ENCODE measurements around the gene LYZL6.
A peak's percentile ranks its signal among the peaks of the same experiment; 100 is the strongest.

LYZL6 gene

GRCh38 chr17:35943537-35943936 lies at the start of gene LYZL6:
TSS of gene LYZL6 (minus strand) at chr17:35943713. CDS start at chr17:35939356, 4,357 bp downstream.
- Mint-ChIP-seq H3K4me3 (no peak within 1 kb of the TSS), H3K27me3 (no peaks in the 10 kb centered on the region), H3K36me3 (ENCODE audit: low read depth) (no peaks in the 10 kb centered on the region), H3K27ac (no peak within 1 kb of the TSS), H3K4me1 (ENCODE audit: low read depth) (no peaks in the 10 kb centered on the region), H3K9me3 (no peaks in the 10 kb centered on the region)

GRCh38 chr17:35991075-35991474 lies 47.6 kb upstream of the LYZL6 start:
- peaks cover 5% of the 10 kb centered on the region for H3K36me3 Mint-ChIP-seq (ENCODE audit: low read depth)
- H3K4me3 Mint-ChIP-seq: no peak overlapping the region
- H3K9me3 Mint-ChIP-seq: peaks cover 10% of the 10 kb centered on the region
- peaks cover 25% of the 10 kb centered on the region for H3K27me3 Mint-ChIP-seq
- no peak overlapping the region for H3K27ac Mint-ChIP-seq
- H3K4me1 Mint-ChIP-seq (ENCODE audit: low read depth): peaks cover 3% of the 10 kb centered on the region

GRCh38 chr17:35988164-35988563 lies 44.7 kb upstream of the LYZL6 start:
- no peaks in the 10 kb centered on the region for H3K4me1 Mint-ChIP-seq (ENCODE audit: low read depth)
- H3K9me3 Mint-ChIP-seq: peaks cover 10% of the 10 kb centered on the region
- H3K27ac Mint-ChIP-seq: no peak overlapping the region
- H3K36me3 Mint-ChIP-seq (ENCODE audit: low read depth): peaks cover 5% of the 10 kb centered on the region
- H3K27me3 Mint-ChIP-seq: peaks cover 13% of the 10 kb centered on the region
- no peak overlapping the region for H3K4me3 Mint-ChIP-seq

GRCh38 chr17:35986643-35987042 lies 43.1 kb upstream of the LYZL6 start, which contains the start of gene CCL14:
TSS of gene CCL14 (minus strand) at chr17:35986729. CDS start at chr17:35986649, 80 bp downstream.
- Mint-ChIP-seq H3K27me3 (peaks cover 4% of the 10 kb centered on the region), H3K4me3 (no peak within 1 kb of the TSS), H3K27ac (no peak within 1 kb of the TSS), H3K36me3 (ENCODE audit: low read depth) (peaks cover 5% of the 10 kb centered on the region), H3K9me3 (peaks cover 10% of the 10 kb centered on the region), H3K4me1 (ENCODE audit: low read depth) (peaks cover 4% of the 10 kb centered on the region)

- H3K9me3 Mint-ChIP-seq: peaks cover 5% of the 10 kb centered on the region
- peaks cover 5% of the 10 kb centered on the region for H3K36me3 Mint-ChIP-seq (ENCODE audit: low read depth)
- no peak overlapping the region for H3K4me3 Mint-ChIP-seq
- peaks cover 8% of the 10 kb centered on the region for H3K27me3 Mint-ChIP-seq
- H3K4me1 Mint-ChIP-seq (ENCODE audit: low read depth): peaks cover 4% of the 10 kb centered on the region
- no peak overlapping the region for H3K27ac Mint-ChIP-seq
Measured at GRCh38 chr17:35984140-35984539, 40.6 kb upstream of the LYZL6 start.

GRCh38 chr17:35982409-35983191 lies 39.1 kb upstream of the LYZL6 start:
- no peaks in the 10 kb centered on the region for H3K9me3 Mint-ChIP-seq
- no peak overlapping the region for H3K4me3 Mint-ChIP-seq
- no peak overlapping the region for H3K27ac Mint-ChIP-seq
- H3K4me1 Mint-ChIP-seq (ENCODE audit: low read depth): peaks cover 4% of the 10 kb centered on the region
- peaks cover 6% of the 10 kb centered on the region for H3K27me3 Mint-ChIP-seq
- no peaks in the 10 kb centered on the region for H3K36me3 Mint-ChIP-seq (ENCODE audit: low read depth)

- Mint-ChIP-seq H3K27ac (no peak overlapping the region), H3K36me3 (ENCODE audit: low read depth) (no peaks in the 10 kb centered on the region), H3K9me3 (no peaks in the 10 kb centered on the region), H3K4me1 (ENCODE audit: low read depth) (peaks cover 4% of the 10 kb centered on the region), H3K4me3 (no peak overlapping the region), H3K27me3 (peaks cover 6% of the 10 kb centered on the region)
Measured at GRCh38 chr17:35981908-35982330, 38.4 kb upstream of the LYZL6 start.

- H3K27ac Mint-ChIP-seq: no peak within 1 kb of the TSS
- no peak within 1 kb of the TSS for H3K4me3 Mint-ChIP-seq
- H3K9me3 Mint-ChIP-seq: no peaks in the 10 kb centered on the region
- H3K27me3 Mint-ChIP-seq: peaks cover 12% of the 10 kb centered on the region
- H3K4me1 Mint-ChIP-seq (ENCODE audit: low read depth): peaks cover 9% of the 10 kb centered on the region
- no peaks in the 10 kb centered on the region for H3K36me3 Mint-ChIP-seq (ENCODE audit: low read depth)
Measured at GRCh38 chr17:35981246-35981645, 37.7 kb upstream of the LYZL6 start, which contains the start of gene CCL16. TSS of gene CCL16 (minus strand) at chr17:35981497. CDS start at chr17:35981420, 77 bp downstream.

GRCh38 chr17:35978346-35978745 lies 34.8 kb upstream of the LYZL6 start:
- H3K4me1 Mint-ChIP-seq (ENCODE audit: low read depth): peaks cover 12% of the 10 kb centered on the region
- no peaks in the 10 kb centered on the region for H3K9me3 Mint-ChIP-seq
- H3K36me3 Mint-ChIP-seq (ENCODE audit: low read depth): no peaks in the 10 kb centered on the region
- no peak overlapping the region for H3K4me3 Mint-ChIP-seq
- H3K27ac Mint-ChIP-seq: no peak overlapping the region
- H3K27me3 Mint-ChIP-seq: peaks cover 12% of the 10 kb centered on the region

- Mint-ChIP-seq H3K36me3 (ENCODE audit: low read depth) (no peaks in the 10 kb centered on the region), H3K4me3 (no peak overlapping the region), H3K4me1 (ENCODE audit: low read depth) (peaks cover 12% of the 10 kb centered on the region), H3K27me3 (peaks cover 12% of the 10 kb centered on the region), H3K9me3 (no peaks in the 10 kb centered on the region), H3K27ac (no peak overlapping the region)
Measured at GRCh38 chr17:35977509-35977908, 34.0 kb upstream of the LYZL6 start.

GRCh38 chr17:35973333-35974260 lies 30.1 kb upstream of the LYZL6 start:
- Mint-ChIP-seq H3K36me3 (ENCODE audit: low read depth) (no peaks in the 10 kb centered on the region), H3K4me3 (no peak overlapping the region), H3K9me3 (no peaks in the 10 kb centered on the region), H3K27me3 (peaks cover 6% of the 10 kb centered on the region), H3K27ac (peak overlapping the region; percentile 16), H3K4me1 (ENCODE audit: low read depth) (peaks cover 19% of the 10 kb centered on the region)

GRCh38 chr17:35972945-35973332 lies 29.4 kb upstream of the LYZL6 start:
- Mint-ChIP-seq H3K4me1 (ENCODE audit: low read depth) (peaks cover 19% of the 10 kb centered on the region), H3K36me3 (ENCODE audit: low read depth) (no peaks in the 10 kb centered on the region), H3K4me3 (no peak overlapping the region), H3K27me3 (peaks cover 6% of the 10 kb centered on the region), H3K9me3 (no peaks in the 10 kb centered on the region), H3K27ac (peak overlapping the region; percentile 16)

- Mint-ChIP-seq H3K4me3 (no peak overlapping the region), H3K4me1 (ENCODE audit: low read depth) (peaks cover 19% of the 10 kb centered on the region), H3K9me3 (no peaks in the 10 kb centered on the region), H3K27me3 (peaks cover 6% of the 10 kb centered on the region), H3K27ac (no peak overlapping the region), H3K36me3 (ENCODE audit: low read depth) (no peaks in the 10 kb centered on the region)
Measured at GRCh38 chr17:35972535-35972934, 29.0 kb upstream of the LYZL6 start.

GRCh38 chr17:35972066-35972465 lies 28.6 kb upstream of the LYZL6 start:
- H3K36me3 Mint-ChIP-seq (ENCODE audit: low read depth): no peaks in the 10 kb centered on the region
- H3K27me3 Mint-ChIP-seq: peaks cover 6% of the 10 kb centered on the region
- no peaks in the 10 kb centered on the region for H3K9me3 Mint-ChIP-seq
- peaks cover 19% of the 10 kb centered on the region for H3K4me1 Mint-ChIP-seq (ENCODE audit: low read depth)
- H3K27ac Mint-ChIP-seq: no peak overlapping the region
- H3K4me3 Mint-ChIP-seq: no peak overlapping the region
